Measurements from ENCODE around the gene EPPIN. TPM values are rescaled to one million over a fixed set of nuclear protein-coding genes. Genes with fewer than 3 reads are reported as not detected.

EPPIN gene
- polyA plus RNA-seq, 1 donor: not detected

Other genes starting within 250 kb of the EPPIN start
- gene RBPJL, start 240.6 kb downstream of the EPPIN start, polyA plus RNA-seq: not detected
- gene MATN4, start 239.1 kb downstream of the EPPIN start, polyA plus RNA-seq: not detected
- gene SDC4, start 199.0 kb downstream of the EPPIN start, polyA plus RNA-seq: 87.8 TPM
- 31.7 TPM for gene SYS1, start 184.2 kb downstream of the EPPIN start, polyA plus RNA-seq
- 0.78 TPM for gene TP53TG5, start 169.1 kb downstream of the EPPIN start, polyA plus RNA-seq
- 36.1 TPM for gene DBNDD2, start 139.1 kb downstream of the EPPIN start, polyA plus RNA-seq
- 91.6 TPM for gene PIGT, start 131.3 kb downstream of the EPPIN start, polyA plus RNA-seq
- 2.8 TPM for gene WFDC2, start 77.6 kb downstream of the EPPIN start, polyA plus RNA-seq
- not detected for gene SPINT3, start 31.8 kb downstream of the EPPIN start, polyA plus RNA-seq
- not detected for gene WFDC6, start 7.9 kb downstream of the EPPIN start, polyA plus RNA-seq
- gene WFDC8, start 31.9 kb upstream of the EPPIN start, polyA plus RNA-seq: not detected
- gene WFDC10A, start 82.3 kb upstream of the EPPIN start, polyA plus RNA-seq: not detected
- gene WFDC9, start 83.9 kb upstream of the EPPIN start, polyA plus RNA-seq: not detected
- not detected for gene WFDC11, start 122.8 kb upstream of the EPPIN start, polyA plus RNA-seq
- not detected for gene WFDC13, start 154.6 kb upstream of the EPPIN start, polyA plus RNA-seq
- gene WFDC10B, start 157.6 kb upstream of the EPPIN start, polyA plus RNA-seq: not detected
- gene SPINT4, start 174.9 kb upstream of the EPPIN start, polyA plus RNA-seq: not detected
- gene WFDC3, start 244.5 kb upstream of the EPPIN start, polyA plus RNA-seq: 0.57 TPM
- 27.1 TPM for gene DNTTIP1, start 244.6 kb upstream of the EPPIN start, polyA plus RNA-seq

Measured in large intestine (tissue), 1 donor.